Thyroid gland (tissue), 4 donors: ENCODE results near the gene CACNA1S.

ENCODE experiments used
- POLR2A ChIP-seq, 2 donors: fragments of 450-650 bp; IDR thresholded peaks; one replicate each; pipeline ENCODE4 v1.6.1; 2017; ENCODE audit warnings: antibody characterized with exemption in 2 of 2, mild to moderate bottlenecking in 2 of 2, moderate library complexity in 1 of 2
- TF ChIP-seq, protein P1 (sequence below), 6 experiments: fragments of 200-600 bp in 3 of 6; fragments of 450-650 bp in 3 of 6; sonication (generic) in 3 of 6; IDR thresholded peaks; one replicate each; pipeline ENCODE4 v1.5.1; 2016 to 2019; ENCODE audit warnings: antibody characterized with exemption in 6 of 6, mild to moderate bottlenecking in 2 of 6, inconsistent platforms in 1 of 6, moderate library complexity in 1 of 6

DNA sequence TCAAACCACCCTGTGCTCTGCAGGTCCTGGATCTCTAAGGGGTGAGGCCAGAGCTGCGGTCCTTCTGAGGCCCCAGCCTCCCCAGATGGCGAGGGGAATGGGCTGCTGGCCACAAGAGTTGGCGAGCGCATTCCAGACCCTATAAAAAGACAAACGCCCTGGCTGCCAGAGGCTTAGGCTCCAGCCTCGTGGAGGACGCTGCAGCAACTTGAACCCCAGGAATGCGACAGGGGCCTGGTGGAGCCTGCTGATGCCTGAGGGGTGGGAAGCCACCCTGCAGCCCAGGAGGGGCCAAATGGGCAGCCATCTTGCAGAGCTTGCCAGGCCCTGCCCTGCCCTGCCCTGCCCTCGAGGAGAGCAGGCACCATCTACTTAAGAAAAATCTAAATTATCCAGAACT, 8.6 kb downstream of the CACNA1S start:
- TF ChIP-seq, protein P1, sequence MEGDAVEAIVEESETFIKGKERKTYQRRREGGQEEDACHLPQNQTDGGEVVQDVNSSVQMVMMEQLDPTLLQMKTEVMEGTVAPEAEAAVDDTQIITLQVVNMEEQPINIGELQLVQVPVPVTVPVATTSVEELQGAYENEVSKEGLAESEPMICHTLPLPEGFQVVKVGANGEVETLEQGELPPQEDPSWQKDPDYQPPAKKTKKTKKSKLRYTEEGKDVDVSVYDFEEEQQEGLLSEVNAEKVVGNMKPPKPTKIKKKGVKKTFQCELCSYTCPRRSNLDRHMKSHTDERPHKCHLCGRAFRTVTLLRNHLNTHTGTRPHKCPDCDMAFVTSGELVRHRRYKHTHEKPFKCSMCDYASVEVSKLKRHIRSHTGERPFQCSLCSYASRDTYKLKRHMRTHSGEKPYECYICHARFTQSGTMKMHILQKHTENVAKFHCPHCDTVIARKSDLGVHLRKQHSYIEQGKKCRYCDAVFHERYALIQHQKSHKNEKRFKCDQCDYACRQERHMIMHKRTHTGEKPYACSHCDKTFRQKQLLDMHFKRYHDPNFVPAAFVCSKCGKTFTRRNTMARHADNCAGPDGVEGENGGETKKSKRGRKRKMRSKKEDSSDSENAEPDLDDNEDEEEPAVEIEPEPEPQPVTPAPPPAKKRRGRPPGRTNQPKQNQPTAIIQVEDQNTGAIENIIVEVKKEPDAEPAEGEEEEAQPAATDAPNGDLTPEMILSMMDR (IDR thresholded peaks at IDR 0.05) = no peak
- TF ChIP-seq POLR2A (IDR thresholded peaks at IDR 0.05) = no peak
